Astrocyte of the cerebellum (primary cell): ENCODE data around the gene FANK1.
"Not testable (repeated sequence)": the region's sequence is repeated elsewhere in the genome, so short reads cannot be mapped to it uniquely, and the experiment has no call there.

Source experiments
- DNase-seq: peaks from one replicate; pipeline ENCODE4 v3.0.0-alpha.2; 2011; ENCODE audit warnings: low read depth
- H3K4me3 ChIP-seq: 2 replicates; pipeline ENCODE4 v1.5.1; 2011; ENCODE audit warnings: mild to moderate bottlenecking, low read depth, low read length, moderate library complexity
- in situ Hi-C: cut with HindIII; loops from 2 replicates; pipeline ENCODE4 v1.10.0; 2017; ENCODE audit warnings: low sequenced_read_pairs
- TF ChIP-seq, protein P1 (sequence below): IDR thresholded peaks from 2 replicates; pipeline ENCODE4 v1.5.1; 2012; ENCODE audit warnings: low read length, low read depth, moderate library complexity, mild to moderate bottlenecking; ENCODE audit errors: missing control alignments

FANK1 gene

DNA sequence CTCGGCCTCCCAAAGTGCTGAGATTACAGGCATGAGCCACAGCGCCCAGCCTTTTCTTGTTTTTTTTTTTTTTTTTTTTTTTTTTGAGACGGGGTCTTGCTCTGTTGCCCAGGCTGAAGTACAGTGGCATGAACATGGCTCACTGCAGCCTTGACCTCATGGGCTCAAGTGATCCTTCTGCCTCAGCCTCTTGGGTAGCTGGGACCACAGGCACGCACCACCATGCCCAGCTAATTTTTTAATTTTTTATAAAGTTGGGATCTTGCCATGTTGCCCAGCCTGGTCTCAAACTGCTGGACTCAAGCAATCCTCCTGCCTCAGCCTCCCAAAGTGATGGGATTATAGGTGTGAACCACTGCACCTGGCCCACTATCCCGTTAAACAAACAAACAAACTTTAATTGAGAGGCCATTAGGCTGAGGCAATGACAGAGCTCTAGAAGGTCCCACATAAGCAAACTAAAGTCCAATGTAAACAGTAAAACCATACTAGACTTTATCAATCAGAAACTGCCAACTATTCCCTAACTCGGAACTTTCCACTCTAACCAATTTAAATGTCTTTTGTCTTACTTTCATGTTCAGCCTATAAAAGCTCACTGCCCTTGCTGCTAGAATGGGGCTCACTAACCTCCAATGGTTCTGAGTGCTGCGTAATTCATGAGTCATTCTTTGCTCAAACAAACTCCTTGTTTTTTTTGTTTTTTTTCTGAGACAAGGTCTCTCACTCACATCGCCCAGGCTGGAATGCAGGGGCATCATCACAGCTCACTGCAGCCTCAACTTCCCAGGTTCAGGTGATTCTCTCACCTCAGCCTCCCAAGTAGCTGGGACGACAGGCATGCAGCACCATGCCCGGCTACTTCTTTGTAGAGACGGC, 17.2 kb upstream of the FANK1 start:
- in situ Hi-C loops, result no loop called here
- TF ChIP-seq, protein P1, sequence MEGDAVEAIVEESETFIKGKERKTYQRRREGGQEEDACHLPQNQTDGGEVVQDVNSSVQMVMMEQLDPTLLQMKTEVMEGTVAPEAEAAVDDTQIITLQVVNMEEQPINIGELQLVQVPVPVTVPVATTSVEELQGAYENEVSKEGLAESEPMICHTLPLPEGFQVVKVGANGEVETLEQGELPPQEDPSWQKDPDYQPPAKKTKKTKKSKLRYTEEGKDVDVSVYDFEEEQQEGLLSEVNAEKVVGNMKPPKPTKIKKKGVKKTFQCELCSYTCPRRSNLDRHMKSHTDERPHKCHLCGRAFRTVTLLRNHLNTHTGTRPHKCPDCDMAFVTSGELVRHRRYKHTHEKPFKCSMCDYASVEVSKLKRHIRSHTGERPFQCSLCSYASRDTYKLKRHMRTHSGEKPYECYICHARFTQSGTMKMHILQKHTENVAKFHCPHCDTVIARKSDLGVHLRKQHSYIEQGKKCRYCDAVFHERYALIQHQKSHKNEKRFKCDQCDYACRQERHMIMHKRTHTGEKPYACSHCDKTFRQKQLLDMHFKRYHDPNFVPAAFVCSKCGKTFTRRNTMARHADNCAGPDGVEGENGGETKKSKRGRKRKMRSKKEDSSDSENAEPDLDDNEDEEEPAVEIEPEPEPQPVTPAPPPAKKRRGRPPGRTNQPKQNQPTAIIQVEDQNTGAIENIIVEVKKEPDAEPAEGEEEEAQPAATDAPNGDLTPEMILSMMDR, result no peak
- DNase-seq, result peak; percentile 80

DNA sequence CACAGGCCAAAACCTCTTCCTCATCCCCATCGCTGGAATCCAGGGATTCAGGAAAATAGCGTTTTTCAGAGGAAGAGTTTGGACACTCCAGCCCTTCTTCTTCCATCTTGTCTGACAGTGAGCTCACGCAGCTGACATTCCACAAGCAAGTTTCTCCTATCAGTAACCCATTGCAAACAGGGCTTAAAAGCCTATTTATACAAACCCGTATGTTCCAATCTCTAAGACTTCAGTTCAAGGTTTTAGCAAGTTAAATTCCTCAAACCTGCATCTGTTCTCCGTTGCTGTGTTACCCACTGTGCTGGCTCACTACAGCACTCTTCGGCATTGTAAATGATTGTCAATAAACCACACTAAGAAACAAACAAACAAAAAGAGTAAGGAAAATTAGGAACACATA, 15.6 kb upstream of the FANK1 start:
- in situ Hi-C loops, result no loop called here
- TF ChIP-seq, protein P1, result no peak
- DNase-seq, result no peak
- no peak overlapping the region for H3K4me3 ChIP-seq

More for the DNA sequence above, 17.2 kb upstream of the FANK1 start:
- H3K4me3 ChIP-seq, result no peak overlapping the region

GRCh38 chr10:125881192-125881591, 15.2 kb upstream of the FANK1 start, which contains the start of gene DHX32:
DHX32 (minus strand) TSS chr10:125881292; CDS start chr10:125880824, 468 bp downstream.
- TF ChIP-seq, protein P1, result no peak
- in situ Hi-C loops, result no loop called here
- DNase-seq, result no peak
- H3K4me3 ChIP-seq, result no peak within 1 kb of the TSS

DNA sequence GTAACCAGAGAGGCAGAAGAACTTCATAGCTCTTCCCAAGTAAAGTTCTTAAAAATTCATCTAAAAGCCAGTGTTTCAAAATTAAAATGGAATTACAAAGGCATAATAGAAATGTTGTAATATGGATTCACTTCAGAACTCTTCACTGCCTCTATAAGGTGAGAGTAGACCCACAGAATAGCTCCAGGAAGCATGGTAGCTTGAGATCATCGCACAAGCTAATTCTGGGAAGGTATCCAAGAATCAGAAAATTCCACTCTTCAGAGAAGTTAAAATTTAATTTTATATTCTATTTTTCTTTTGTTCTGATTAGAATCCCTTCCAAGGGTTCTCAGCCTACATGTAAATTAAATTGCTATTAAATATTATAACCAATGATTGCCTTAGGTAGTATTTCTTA, 13.8 kb upstream of the FANK1 start:
- TF ChIP-seq, protein P1, result no peak

GRCh38 chr10:125883211-125883610, 13.2 kb upstream of the FANK1 start:
- in situ Hi-C loops, result no loop called here
- TF ChIP-seq, protein P1, result no peak
- H3K4me3 ChIP-seq, result no peak overlapping the region
- DNase-seq, result no peak

More for the DNA sequence above, 13.8 kb upstream of the FANK1 start:
- no peak overlapping the region for H3K4me3 ChIP-seq
- in situ Hi-C loops, result no loop called here
- DNase-seq, result no peak

DNA sequence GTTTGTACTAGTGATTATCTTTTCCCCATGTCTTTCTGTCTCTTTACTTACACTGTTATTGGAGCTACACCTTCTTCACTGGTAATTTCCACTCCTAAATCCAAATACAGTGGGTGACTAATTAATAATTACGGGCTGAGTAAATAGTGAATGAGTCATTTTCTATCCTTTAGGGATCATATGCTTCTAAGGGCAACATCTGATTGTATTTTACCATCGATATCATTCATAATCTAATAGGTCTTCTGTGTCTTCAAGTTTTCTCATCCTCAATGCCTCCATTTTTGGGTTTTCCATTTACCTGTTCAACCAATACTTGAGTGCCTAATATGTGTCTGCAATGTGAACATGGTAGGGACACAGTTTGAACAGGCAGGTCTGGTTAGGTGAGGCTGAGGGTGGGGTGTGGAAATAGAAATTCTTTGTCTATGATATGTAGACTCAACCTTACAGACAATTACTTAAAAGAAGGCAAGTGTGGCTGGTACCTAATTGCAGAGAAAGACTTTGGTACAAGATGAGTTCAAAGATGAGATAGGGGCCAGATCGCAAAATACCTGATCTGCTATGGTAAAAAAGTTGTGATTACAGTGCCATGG, 9.4 kb upstream of the FANK1 start:
- no peak for DNase-seq
- TF ChIP-seq, protein P1, result no peak
- no peak overlapping the region for H3K4me3 ChIP-seq
- in situ Hi-C loops, result no loop called here

- in situ Hi-C loops, H3K4me3 ChIP-seq, DNase-seq: not testable (repeated sequence)
Observed at GRCh38 chr10:125889441-125889840, 6.9 kb upstream of the FANK1 start.

GRCh38 chr10:125892402-125892801, 4.0 kb upstream of the FANK1 start:
- in situ Hi-C loops, H3K4me3 ChIP-seq, DNase-seq: not testable (repeated sequence)

DNA sequence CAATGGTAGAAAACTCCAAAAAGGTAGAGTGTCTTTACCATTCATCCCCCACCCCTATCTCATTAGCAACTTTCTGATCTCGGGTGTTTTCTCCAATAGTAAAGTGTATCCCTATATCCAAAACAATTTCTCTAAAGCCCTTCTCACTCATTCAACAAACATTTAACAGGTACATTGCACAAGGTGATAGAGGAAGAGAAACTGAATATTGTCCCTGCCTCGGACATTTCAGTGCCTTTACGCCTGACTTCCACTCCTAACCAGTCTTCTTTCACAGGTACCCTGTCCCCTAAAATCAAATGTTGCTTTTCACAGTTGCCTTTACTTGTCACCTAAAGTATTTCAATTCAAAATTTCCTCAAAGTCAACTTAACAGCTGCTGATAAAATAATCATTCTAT, 2.2 kb upstream of the FANK1 start:
- DNase-seq, in situ Hi-C loops, H3K4me3 ChIP-seq: not testable (repeated sequence)
